K562 (cell line): ENCODE results near the gene MACROD2. TPM values are rescaled to one million over a fixed set of nuclear protein-coding genes. Genes with fewer than 3 reads are reported as not detected.

Experiments used
- ATAC-seq: fragments of 200-7000 bp; cut with Tn5 transposase; 3 replicates; pipeline ENCODE4 v1.9.1; 2020; ENCODE audit warnings: moderate library complexity
- BruUV-seq: library from RNA; stranded (reverse); fragments of 400-500 nt; replicated peaks from 2 replicates; lab custom pipeline; 2021; lab: Mats Ljungman, UMichigan
- CTCF ChIA-PET: fragments of 300-600 bp; formaldehyde crosslinking; extraction: SDS; loops from one replicate; lab custom pipeline; 2021; ENCODE audit warnings: low intra/inter-chr PET ratio; lab: Yijun Ruan, JAX
- POLR2A ChIA-PET: fragments of 300-600, 350-650 bp; sonication (Branson Sonifier 250); formaldehyde crosslinking; extraction: SDS; loops from one replicate; lab custom pipeline; 2021; ENCODE audit warnings: antibody characterized with exemption, inconsistent platforms; lab: Yijun Ruan, JAX
- DNase-seq, 4 experiments: peaks; one replicate each; pipeline versions ENCODE4 v3.0.0 to v3.0.0-alpha.2; 2011 to 2018; ENCODE audit warnings: low spot score in 3 of 4, mixed read lengths in 3 of 4; ENCODE audit errors: extremely low read depth in 1 of 4
- FAIRE-seq: peaks from 2 replicates; lab custom pipeline; 2011; peaks lifted over from hg19 to GRCh38; lab: Jason Lieb, UNC
- H2AFZ ChIP-seq: 2 replicates; pipeline ENCODE4 v1.6.0; 2011; ENCODE audit warnings: low read depth, low read length, control low read depth, inconsistent platforms
- H3K27ac ChIP-seq: fragments of 200-600 bp; 3 replicates; pipeline ENCODE4 v1.8.0; 2011; ENCODE audit warnings: low read depth, mild to moderate bottlenecking, control low read depth, inconsistent platforms, low read length, moderate library complexity, mixed read lengths; ENCODE audit errors: extremely low read depth
- H3K27me3 ChIP-seq, 2 experiments: fragments of 300-600 bp in 1 of 2; 2 replicates in 1 of 2; 3 replicates in 1 of 2; pipeline versions ENCODE4 v1.6.0 to v1.8.0; 2011; ENCODE audit warnings: inconsistent platforms in 2 of 2, low read length in 2 of 2, mild to moderate bottlenecking in 1 of 2, mixed read lengths in 1 of 2, moderate library complexity in 1 of 2; ENCODE audit not compliant: control insufficient read depth in 2 of 2, insufficient read depth in 2 of 2
- H3K36me3 ChIP-seq: fragments of 300-600 bp; 3 replicates; pipeline ENCODE4 v1.8.0; 2011; ENCODE audit warnings: mild to moderate bottlenecking, low read length, inconsistent platforms; ENCODE audit not compliant: control insufficient read depth, insufficient read depth
- H3K4me1 ChIP-seq, 2 experiments: fragments of 200-600 bp in 1 of 2; replicated peaks in 1 of 2; 2 replicates in 1 of 2; 3 replicates in 1 of 2; pipeline versions ENCODE4 v1.5.1 to v1.8.0; 2011; ENCODE audit warnings: inconsistent platforms in 2 of 2, low read length in 2 of 2, mild to moderate bottlenecking in 1 of 2, mixed read lengths in 1 of 2, moderate library complexity in 1 of 2; ENCODE audit not compliant: control insufficient read depth in 2 of 2, insufficient read depth in 2 of 2
- H3K4me2 ChIP-seq: 2 replicates; pipeline ENCODE4 v1.6.1; 2011; ENCODE audit warnings: low read length, control low read depth, inconsistent platforms, mixed read lengths; ENCODE audit not compliant: insufficient read depth
- H3K4me3 ChIP-seq: fragments of 200-600 bp; sonication (generic), shearing (Covaris generic); 2 replicates; pipeline ENCODE4 v1.5.1; 2016; ENCODE audit warnings: control low read depth, inconsistent platforms
- H3K79me2 ChIP-seq: fragments of 200-600 bp; 3 replicates; pipeline ENCODE4 v1.8.0; 2011; ENCODE audit warnings: low read length, inconsistent platforms; ENCODE audit not compliant: control insufficient read depth, insufficient read depth
- H3K9ac ChIP-seq, 2 experiments: 2 replicates each; pipeline versions ENCODE4 v1.6.0 to v1.6.1; 2011; ENCODE audit warnings: low read depth in 2 of 2, low read length in 2 of 2, control low read depth in 1 of 2, inconsistent platforms in 1 of 2, mild to moderate bottlenecking in 1 of 2, mixed read lengths in 1 of 2; ENCODE audit not compliant: insufficient read depth in 1 of 2
- H3K9me1 ChIP-seq: one replicate; pipeline ENCODE4 v1.6.0; 2011; ENCODE audit warnings: inconsistent platforms, mild to moderate bottlenecking, low read length, moderate library complexity; ENCODE audit not compliant: control insufficient read depth, insufficient read depth
- H3K9me3 ChIP-seq: replicated peaks from 2 replicates; pipeline ENCODE4 v1.5.1; 2011; ENCODE audit warnings: low read depth, low read length, inconsistent platforms; ENCODE audit not compliant: control insufficient read depth, insufficient read depth
- H4K20me1 ChIP-seq: replicated peaks from 2 replicates; pipeline ENCODE4 v1.6.1; 2011; ENCODE audit warnings: low read length, inconsistent platforms, mixed read lengths; ENCODE audit not compliant: control insufficient read depth, insufficient read depth
- C11orf30 ChIP-seq: fragments of 450-650 bp; IDR thresholded peaks from 2 replicates; pipeline ENCODE4 v1.6.1; 2016; ENCODE audit warnings: low read depth, mild to moderate bottlenecking
- CBX8 ChIP-seq: fragments of 200-600 bp; sonication (generic); IDR thresholded peaks from 2 replicates; pipeline ENCODE4 v1.6.1; 2012; ENCODE audit warnings: borderline replicate concordance, mixed run types, low read depth, mild to moderate bottlenecking, moderate library complexity, mixed read lengths, low read length, control low read depth, inconsistent platforms; ENCODE audit not compliant: poor library complexity, severe bottlenecking; ENCODE audit errors: extremely low read depth
- DPF2 ChIP-seq: fragments of 450-650 bp; IDR thresholded peaks from 2 replicates; pipeline ENCODE4 v1.6.1; 2016
- E2F1 ChIP-seq: sonication (generic); formaldehyde crosslinking; IDR thresholded peaks from 2 replicates; pipeline ENCODE4 v1.8.1; 2023; ENCODE audit warnings: mild to moderate bottlenecking, missing genetic modification reagents, moderate library complexity
- EHMT2 ChIP-seq: fragments of 450-650 bp; IDR thresholded peaks from 2 replicates; pipeline ENCODE4 v1.6.1; 2018; ENCODE audit warnings: antibody characterized with exemption
- ETV1 ChIP-seq: fragments of 450-650 bp; conservative IDR thresholded peaks from 2 replicates; pipeline ENCODE4 v1.6.1; 2016; ENCODE audit warnings: missing genetic modification characterization, control low read depth, low read depth, missing compliant biosample characterization
- FOXJ3 ChIP-seq: sonication (generic); formaldehyde crosslinking; IDR thresholded peaks from 2 replicates; pipeline ENCODE4 v1.4.0; 2020; ENCODE audit warnings: mild to moderate bottlenecking, missing genetic modification reagents
- GTF2A2 ChIP-seq: IDR thresholded peaks from 2 replicates; pipeline ENCODE4 v1.6.1; 2016; ENCODE audit warnings: mild to moderate bottlenecking, missing genetic modification characterization, missing compliant biosample characterization
- HMBOX1 ChIP-seq: sonication (generic); IDR thresholded peaks from 2 replicates; pipeline ENCODE4 v1.6.1; 2016
- IRF1 ChIP-seq: sonication (generic); formaldehyde crosslinking; IDR thresholded peaks from 2 replicates; pipeline ENCODE4 v1.8.0; 2022; ENCODE audit warnings: missing genetic modification reagents, mild to moderate bottlenecking, borderline replicate concordance
- KDM5B ChIP-seq: fragments of 200-600 bp; sonication (generic); IDR thresholded peaks from 2 replicates; pipeline ENCODE4 v1.6.1; 2012; ENCODE audit warnings: low read depth, mild to moderate bottlenecking, moderate library complexity, low read length, control low read depth, inconsistent platforms; ENCODE audit not compliant: insufficient replicate concordance
- NFRKB ChIP-seq: fragments of 450-650 bp; IDR thresholded peaks from 2 replicates; pipeline ENCODE4 v1.6.1; 2016; ENCODE audit warnings: low read depth
- NR3C1 ChIP-seq: sonication (generic); formaldehyde crosslinking; IDR thresholded peaks from 2 replicates; pipeline ENCODE4 v1.8.1; 2022; ENCODE audit warnings: missing genetic modification reagents
- RBM17 ChIP-seq: fragments of 200-400 bp; formaldehyde crosslinking; IDR thresholded peaks from 2 replicates; pipeline ENCODE4 v1.6.1; 2017; ENCODE audit warnings: low read depth, mild to moderate bottlenecking, low read length, borderline replicate concordance
- ZKSCAN3 ChIP-seq: fragments of 250-450 bp; sonication (Bioruptor Pico); IDR thresholded peaks from 2 replicates; pipeline ENCODE4 v1.4.0; 2020
- ZNF232 ChIP-seq: sonication (generic); formaldehyde crosslinking; IDR thresholded peaks from 2 replicates; pipeline ENCODE4 v1.8.0; 2022; ENCODE audit warnings: mild to moderate bottlenecking, missing genetic modification reagents
- ZNF263 ChIP-seq: sonication (generic); formaldehyde crosslinking; IDR thresholded peaks from 2 replicates; pipeline ENCODE4 v1.8.0; 2022; ENCODE audit warnings: mild to moderate bottlenecking, missing genetic modification reagents, borderline replicate concordance
- ZNF695 ChIP-seq: fragments of 450-650 bp; formaldehyde crosslinking; IDR thresholded peaks from 2 replicates; pipeline ENCODE4 v1.4.0; 2020; ENCODE audit warnings: mild to moderate bottlenecking, moderate library complexity
- ZNF699 ChIP-seq: fragments of 250-450 bp; sonication (Bioruptor Pico); IDR thresholded peaks from 2 replicates; pipeline ENCODE4 v1.8.0; 2021; ENCODE audit warnings: mild to moderate bottlenecking, moderate library complexity; ENCODE audit not compliant: insufficient replicate concordance
- WGBS: fragments of 100-300 bp; shearing (Covaris generic); methylation state at CpG from one replicate; pipeline ENCODE4 v1.1.6; 2016; ENCODE audit warnings: low coverage, mixed read lengths; ENCODE audit not compliant: insufficient coverage; ENCODE audit errors: missing lambda C conversion rate; 5-methylcytosine and 5-hydroxymethylcytosine counted together
- in situ Hi-C: fragments of 300-500 bp; cut with MboI; formaldehyde crosslinking; loops from 4 replicates; pipeline ENCODE4 v1.15.0; 2018; ENCODE audit warnings: inconsistent platforms, mixed read lengths
- intact Hi-C: fragments of 100-400 bp; cut with micrococcal nuclease; formaldehyde crosslinking; loops from 2 replicates; pipeline ENCODE4 v1.14.2; 2022
- polyA plus RNA-seq, 8 experiments: library from polyadenylated mRNA; depleted of rRNA in 4 of 8; stranded (reverse) in 5 of 8; unstranded in 3 of 8; fragments of >200 nt; fragmentation: Nextera tagmentation in 2 of 8; fragmentation: Illumina TruSeq in 1 of 8; extraction: Ambion mirVana in 2 of 8; extraction: Trizol in 1 of 8; gene quantifications; 2 replicates each; pipeline versions ENCODE4 v1.2.1 to v1.2.3, GENCODE V29; 2011 to 2014; ENCODE audit warnings: inconsistent platforms in 1 of 8, missing spikeins in 1 of 8
- total RNA-seq, 7 experiments: library from RNA; depleted of rRNA in 6 of 7; stranded (reverse); fragments of >200 nt in 6 of 7; fragmentation: Illumina TruSeq in 2 of 7; extraction: Trizol in 2 of 7; gene quantifications; 2 replicates each; pipeline versions ENCODE4 v1.2.1 to v1.2.3, GENCODE V29; 2011 to 2021; ENCODE audit warnings: low replicate concordance in 1 of 7

MACROD2 gene
- total and polyA plus RNA-seq, 9 of the 15 experiments (the other 6 are each of a cell fraction or from before 2014, with no cell fraction given): not detected

- H3K9me1 ChIP-seq: no peaks in the 10 kb centered on the region
- no peak overlapping the region for H2AFZ ChIP-seq
- no peak overlapping the region for H3K9ac ChIP-seq
- intact Hi-C loops: no loop called here
- no peak overlapping the region for H3K27ac ChIP-seq
- in situ Hi-C loops: no loop called here
- no peak overlapping the region for H3K4me3 ChIP-seq
- CTCF ChIA-PET: no interaction called here
- no peak overlapping the region for H3K4me2 ChIP-seq
- no TSS peak for BruUV-seq
- TF ChIP-seq E2F1 (CRISPR knock-in tag) (no peak), DPF2 (no peak), ZNF699 (CRISPR knock-in tag) (no peak), CBX8 (no peak), HMBOX1 (no peak), IRF1 (CRISPR knock-in tag) (no peak), RBM17 (no peak), GTF2A2 (tag) (no peak), KDM5B (no peak), NR3C1 (CRISPR knock-in tag) (no peak), EHMT2 (no peak), ZNF695 (CRISPR knock-in tag) (no peak), ZNF263 (CRISPR knock-in tag) (no peak), NFRKB (no peak), C11orf30 (no peak), ZKSCAN3 (CRISPR knock-in tag) (no peak), FOXJ3 (CRISPR knock-in tag) (no peak), ETV1 (no peak), ZNF232 (CRISPR knock-in tag) (no peak)
- no peaks in the 10 kb centered on the region for H3K4me1 ChIP-seq
- no peaks in the 10 kb centered on the region for H3K9me3 ChIP-seq
- DNase-seq: no peak
- FAIRE-seq: no peak
- ATAC-seq: no peak
- no peaks in the 10 kb centered on the region for H3K27me3 ChIP-seq
- no peaks in the 10 kb centered on the region for H4K20me1 ChIP-seq
- no peaks in the 10 kb centered on the region for H3K36me3 ChIP-seq
- no peaks in the 10 kb centered on the region for H3K79me2 ChIP-seq
- 3% methylated on average over 9 of the region's 9 CpGs for WGBS
- POLR2A ChIA-PET: no interaction called here
Observed at GRCh38 chr20:16005021-16005914, 2010.0 kb downstream of the MACROD2 start.
